Neutrophil (primary cell): ENCODE results near the gene C1orf141.

ENCODE experiments used
- H3K27ac ChIP-seq: fragments of 200-600 bp; sonication (generic); 2 replicates; pipeline ENCODE4 v1.5.1; 2016; ENCODE audit warnings: mild to moderate bottlenecking, moderate library complexity
- H3K27me3 ChIP-seq: fragments of 200-600 bp; sonication (generic); 2 replicates; pipeline ENCODE4 v1.6.0; 2016; ENCODE audit warnings: mild to moderate bottlenecking
- H3K36me3 ChIP-seq: fragments of 200-600 bp; sonication (generic); 2 replicates; pipeline ENCODE4 v1.5.1; 2017
- H3K4me1 ChIP-seq, 2 experiments: fragments of 200-600 bp in 1 of 2; sonication (generic) in 1 of 2; 1 replicate in 1 of 2; 2 replicates in 1 of 2; pipeline versions ENCODE4 v1.5.1 to v1.6.1; 2013 to 2016; ENCODE audit warnings: low read depth in 1 of 2, low read length in 1 of 2, mild to moderate bottlenecking in 1 of 2, moderate library complexity in 1 of 2; ENCODE audit not compliant: control insufficient read depth in 1 of 2, insufficient read depth in 1 of 2
- H3K4me3 ChIP-seq, 2 experiments: fragments of 200-600 bp in 1 of 2; sonication (generic) in 1 of 2; 1 replicate in 1 of 2; 2 replicates in 1 of 2; pipeline ENCODE4 v1.5.1; 2013 to 2016; ENCODE audit warnings: low read depth in 1 of 2, low read length in 1 of 2, mild to moderate bottlenecking in 1 of 2, moderate library complexity in 1 of 2
- H3K9me3 ChIP-seq: fragments of 200-600 bp; sonication (generic); 2 replicates; pipeline ENCODE4 v1.5.1; 2016
- TF ChIP-seq, protein P1 (sequence below): fragments of 200-600 bp; sonication (generic); IDR thresholded peaks from 2 replicates; pipeline ENCODE4 v1.5.1; 2016; ENCODE audit warnings: antibody characterized with exemption

C1orf141 gene

GRCh38 chr1:67058761-67059160 lies 76.0 kb downstream of the C1orf141 start:
- Histone ChIP-seq H3K36me3 (no peaks in the 10 kb centered on the region), H3K4me1 (peaks cover 0 to 14% of the 10 kb centered on the region in 2 experiments), H3K9me3 (no peaks in the 10 kb centered on the region), H3K4me3 (no peak overlapping the region), H3K27me3 (no peaks in the 10 kb centered on the region), H3K27ac (no peak overlapping the region)
- TF ChIP-seq, protein P1, sequence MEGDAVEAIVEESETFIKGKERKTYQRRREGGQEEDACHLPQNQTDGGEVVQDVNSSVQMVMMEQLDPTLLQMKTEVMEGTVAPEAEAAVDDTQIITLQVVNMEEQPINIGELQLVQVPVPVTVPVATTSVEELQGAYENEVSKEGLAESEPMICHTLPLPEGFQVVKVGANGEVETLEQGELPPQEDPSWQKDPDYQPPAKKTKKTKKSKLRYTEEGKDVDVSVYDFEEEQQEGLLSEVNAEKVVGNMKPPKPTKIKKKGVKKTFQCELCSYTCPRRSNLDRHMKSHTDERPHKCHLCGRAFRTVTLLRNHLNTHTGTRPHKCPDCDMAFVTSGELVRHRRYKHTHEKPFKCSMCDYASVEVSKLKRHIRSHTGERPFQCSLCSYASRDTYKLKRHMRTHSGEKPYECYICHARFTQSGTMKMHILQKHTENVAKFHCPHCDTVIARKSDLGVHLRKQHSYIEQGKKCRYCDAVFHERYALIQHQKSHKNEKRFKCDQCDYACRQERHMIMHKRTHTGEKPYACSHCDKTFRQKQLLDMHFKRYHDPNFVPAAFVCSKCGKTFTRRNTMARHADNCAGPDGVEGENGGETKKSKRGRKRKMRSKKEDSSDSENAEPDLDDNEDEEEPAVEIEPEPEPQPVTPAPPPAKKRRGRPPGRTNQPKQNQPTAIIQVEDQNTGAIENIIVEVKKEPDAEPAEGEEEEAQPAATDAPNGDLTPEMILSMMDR = no peak

GRCh38 chr1:67058242-67058641 lies 76.5 kb downstream of the C1orf141 start:
- no peak overlapping the region for H3K27ac ChIP-seq
- H3K36me3 ChIP-seq = no peaks in the 10 kb centered on the region
- TF ChIP-seq, protein P1 = no peak
- H3K27me3 ChIP-seq = no peaks in the 10 kb centered on the region
- H3K4me3 ChIP-seq = no peak overlapping the region
- H3K9me3 ChIP-seq = no peaks in the 10 kb centered on the region
- peaks cover under 1 to 14% of the 10 kb centered on the region in 2 experiments for H3K4me1 ChIP-seq

GRCh38 chr1:67053785-67054772 lies 80.7 kb downstream of the C1orf141 start, which contains the start of gene SLC35D1:
Gene SLC35D1, minus strand, starts transcription at chr1:67054148. Its CDS starts 135 bp downstream, at chr1:67054013.
- Histone ChIP-seq H3K4me3 (peak within 1 kb of the TSS; percentile 71 to 78), H3K27me3 (no peaks in the 10 kb centered on the region), H3K36me3 (peaks cover 4% of the 10 kb centered on the region), H3K27ac (peak within 1 kb of the TSS; percentile 89), H3K9me3 (no peaks in the 10 kb centered on the region), H3K4me1 (peaks cover 14 to 25% of the 10 kb centered on the region in 2 experiments)
- TF ChIP-seq, protein P1 = peak; percentile 10

- Histone ChIP-seq H3K9me3 (no peaks in the 10 kb centered on the region), H3K27ac (peak overlapping the region; percentile 89), H3K27me3 (no peaks in the 10 kb centered on the region), H3K36me3 (peaks cover 10% of the 10 kb centered on the region), H3K4me3 (peak overlapping the region; percentile 71 to 78), H3K4me1 (peaks cover 14 to 25% of the 10 kb centered on the region in 2 experiments)
- TF ChIP-seq, protein P1 = no peak
Observed at GRCh38 chr1:67053535-67053784, 81.3 kb downstream of the C1orf141 start.

- Histone ChIP-seq H3K27ac (peak overlapping the region; percentile 89), H3K9me3 (no peaks in the 10 kb centered on the region), H3K4me1 (peaks cover 14 to 25% of the 10 kb centered on the region in 2 experiments), H3K27me3 (no peaks in the 10 kb centered on the region), H3K36me3 (peaks cover 15% of the 10 kb centered on the region), H3K4me3 (peak overlapping the region; percentile 71 to 78)
- TF ChIP-seq, protein P1 = no peak
Observed at GRCh38 chr1:67052741-67053534, 81.8 kb downstream of the C1orf141 start.
